Left lung (tissue), 10 donors: Measurements from ENCODE around the gene KRT1. TPM values are rescaled to one million over a fixed set of nuclear protein-coding genes. Genes with fewer than 3 reads are reported as not detected.

Experiments
- ATAC-seq: fragments of 200-7000 bp; cut with Tn5 transposase; one replicate; pipeline ENCODE4 v1.9.1; 2020; ENCODE audit warnings: moderate library complexity
- DNase-seq, 4 donors: peaks; one replicate each; pipeline ENCODE4 v3.0.0-alpha.2; 2013 to 2020
- H3K27ac ChIP-seq, 2 donors: fragments of 200-600 bp; sonication (generic) in 1 of 2; one replicate each; pipeline versions ENCODE4 v1.5.0 to v1.8.0; 2020 to 2021
- H3K27me3 ChIP-seq, 2 donors: fragments of 200-600 bp; sonication (generic) in 1 of 2; one replicate each; pipeline versions ENCODE4 v1.5.0 to v1.8.0; 2020 to 2021
- H3K36me3 ChIP-seq, 2 donors: fragments of 200-600 bp; sonication (generic) in 1 of 2; one replicate each; pipeline versions ENCODE4 v1.5.0 to v1.8.0; 2020 to 2021
- H3K4me1 ChIP-seq, 2 donors: fragments of 200-600 bp; one replicate each; pipeline ENCODE4 v1.8.0; 2021
- H3K4me3 ChIP-seq, 2 donors: fragments of 200-600 bp; sonication (generic) in 1 of 2; one replicate each; pipeline versions ENCODE4 v1.5.0 to v1.8.0; 2020 to 2021; ENCODE audit warnings: mild to moderate bottlenecking in 1 of 2
- H3K9me3 ChIP-seq, 2 donors: fragments of 200-600 bp; sonication (generic) in 1 of 2; one replicate each; pipeline versions ENCODE4 v1.5.0 to v1.8.0; 2020 to 2021
- intact Hi-C, 2 donors: fragments of 100-400 bp; cut with DNase I; formaldehyde crosslinking; loops; one replicate each; pipeline versions ENCODE4 v1.11.2 to v1.14.2; 2022
- polyA plus RNA-seq, 6 donors: library from polyadenylated mRNA; unstranded; fragments of 120-200 nt; gene quantifications; one replicate each; pipeline ENCODE4 v1.2.1, GENCODE V29; 2013; ENCODE audit not compliant: insufficient read length in 6 of 6
- total RNA-seq, 2 donors: library from RNA; stranded (reverse); fragmentation: NEBNext Ultra II Directional; extraction: Animal tissue kit (Norgen Biotek cat#: 25700); gene quantifications; one replicate each; pipeline ENCODE4 v1.2.1, GENCODE V29; 2021
- TF ChIP-seq, protein P1 (sequence below), 2 donors: fragments of 200-600 bp; sonication (generic) in 1 of 2; IDR thresholded peaks; one replicate each; pipeline versions ENCODE4 v1.5.0 to v1.8.0; 2021; ENCODE audit warnings: antibody characterized with exemption in 2 of 2
- donor health status: DM: no; HTN: yes; CAD: no.
- donor health status: DM: no; HTN: no; CAD: no.

KRT1 gene
- total and polyA plus RNA-seq, 8 donors: 0.33 to 0.95 (median 0.50) TPM; not detected in 1

DNA sequence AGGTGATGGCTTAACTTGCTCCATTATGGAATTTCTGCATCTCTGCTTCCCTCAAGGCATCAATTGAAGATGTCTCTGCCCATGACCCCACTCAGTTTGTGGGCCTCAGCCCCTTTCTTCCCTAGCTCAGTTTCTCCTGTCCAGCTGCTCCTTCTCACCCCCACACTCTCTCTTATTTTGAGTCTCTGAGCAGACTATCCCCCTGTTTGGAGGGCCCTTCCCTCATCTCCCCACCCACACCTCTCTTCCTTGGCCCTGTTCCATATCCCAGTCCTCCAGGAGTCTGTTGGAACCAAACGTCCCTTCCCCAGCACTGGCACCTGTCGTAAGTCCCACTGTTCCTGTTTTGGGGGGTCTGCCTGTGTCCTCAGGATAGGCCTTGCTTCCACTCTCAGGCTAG is 8.3 kb upstream of the KRT1 start:
- H3K4me1 ChIP-seq: peaks cover 5 to 8% of the 10 kb centered on the region in 2 donors
- intact Hi-C loops: no loop called here
- H3K27ac ChIP-seq: no peak overlapping the region
- peaks cover 20 to 88% of the 10 kb centered on the region in 2 donors for H3K27me3 ChIP-seq
- DNase-seq (no peak), ATAC-seq (no peak)
- TF ChIP-seq, protein P1, sequence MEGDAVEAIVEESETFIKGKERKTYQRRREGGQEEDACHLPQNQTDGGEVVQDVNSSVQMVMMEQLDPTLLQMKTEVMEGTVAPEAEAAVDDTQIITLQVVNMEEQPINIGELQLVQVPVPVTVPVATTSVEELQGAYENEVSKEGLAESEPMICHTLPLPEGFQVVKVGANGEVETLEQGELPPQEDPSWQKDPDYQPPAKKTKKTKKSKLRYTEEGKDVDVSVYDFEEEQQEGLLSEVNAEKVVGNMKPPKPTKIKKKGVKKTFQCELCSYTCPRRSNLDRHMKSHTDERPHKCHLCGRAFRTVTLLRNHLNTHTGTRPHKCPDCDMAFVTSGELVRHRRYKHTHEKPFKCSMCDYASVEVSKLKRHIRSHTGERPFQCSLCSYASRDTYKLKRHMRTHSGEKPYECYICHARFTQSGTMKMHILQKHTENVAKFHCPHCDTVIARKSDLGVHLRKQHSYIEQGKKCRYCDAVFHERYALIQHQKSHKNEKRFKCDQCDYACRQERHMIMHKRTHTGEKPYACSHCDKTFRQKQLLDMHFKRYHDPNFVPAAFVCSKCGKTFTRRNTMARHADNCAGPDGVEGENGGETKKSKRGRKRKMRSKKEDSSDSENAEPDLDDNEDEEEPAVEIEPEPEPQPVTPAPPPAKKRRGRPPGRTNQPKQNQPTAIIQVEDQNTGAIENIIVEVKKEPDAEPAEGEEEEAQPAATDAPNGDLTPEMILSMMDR (IDR thresholded peaks at IDR 0.05): no peak
- no peaks in the 10 kb centered on the region for H3K36me3 ChIP-seq
- no peaks in the 10 kb centered on the region for H3K9me3 ChIP-seq
- no peak overlapping the region for H3K4me3 ChIP-seq

DNA sequence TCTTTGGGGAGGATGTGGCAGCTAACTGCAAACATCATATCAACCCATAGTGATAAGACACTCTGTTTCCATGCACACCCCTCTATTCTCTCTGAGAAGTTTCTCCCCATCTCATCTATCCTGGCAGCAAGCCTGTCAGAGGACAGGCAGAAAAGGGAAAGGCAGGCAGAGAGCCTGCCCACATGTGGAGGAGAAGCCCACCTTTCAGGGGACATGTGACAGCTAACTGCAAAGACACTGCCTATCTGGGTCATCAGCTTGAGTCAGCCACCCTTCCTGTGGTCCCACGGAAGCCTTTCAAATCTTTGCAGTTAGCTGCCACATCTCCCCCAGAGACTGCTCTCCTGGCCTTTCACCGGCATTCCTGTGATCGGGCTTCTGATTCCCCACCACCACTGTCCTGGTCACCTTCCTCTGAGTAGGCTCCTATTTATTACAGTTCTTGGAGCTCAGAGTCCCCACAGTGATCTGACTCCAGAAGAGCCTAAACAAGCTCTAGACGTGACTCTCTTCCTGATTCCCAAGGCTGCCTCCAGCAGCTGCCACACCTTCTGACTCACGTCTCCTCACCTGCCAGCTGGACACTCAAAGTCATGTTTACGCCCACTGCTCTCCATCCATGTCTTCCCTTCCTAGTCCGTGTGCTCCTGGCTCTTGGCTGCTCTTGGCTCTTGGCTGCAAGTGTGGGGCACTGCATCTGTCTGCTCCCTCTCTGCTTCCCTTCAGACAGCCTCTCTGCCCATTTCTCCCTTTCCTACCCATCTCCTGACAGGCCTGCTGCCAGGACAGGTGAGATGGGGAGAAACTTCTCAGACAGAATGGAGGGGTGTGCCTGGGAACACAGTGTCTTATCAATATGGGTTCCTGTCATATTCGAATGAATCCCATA is 7.5 kb upstream of the KRT1 start:
- DNase-seq (no peak), ATAC-seq (peak; percentile 83)
- no peak overlapping the region for H3K27ac ChIP-seq
- peaks cover 5 to 8% of the 10 kb centered on the region in 2 donors for H3K4me1 ChIP-seq
- TF ChIP-seq, protein P1 (IDR thresholded peaks at IDR 0.05): no peak
- H3K27me3 ChIP-seq: peaks cover 20 to 80% of the 10 kb centered on the region in 2 donors
- H3K36me3 ChIP-seq: no peaks in the 10 kb centered on the region
- H3K4me3 ChIP-seq: no peak overlapping the region
- intact Hi-C loops: no loop called here
- H3K9me3 ChIP-seq: no peaks in the 10 kb centered on the region

DNA sequence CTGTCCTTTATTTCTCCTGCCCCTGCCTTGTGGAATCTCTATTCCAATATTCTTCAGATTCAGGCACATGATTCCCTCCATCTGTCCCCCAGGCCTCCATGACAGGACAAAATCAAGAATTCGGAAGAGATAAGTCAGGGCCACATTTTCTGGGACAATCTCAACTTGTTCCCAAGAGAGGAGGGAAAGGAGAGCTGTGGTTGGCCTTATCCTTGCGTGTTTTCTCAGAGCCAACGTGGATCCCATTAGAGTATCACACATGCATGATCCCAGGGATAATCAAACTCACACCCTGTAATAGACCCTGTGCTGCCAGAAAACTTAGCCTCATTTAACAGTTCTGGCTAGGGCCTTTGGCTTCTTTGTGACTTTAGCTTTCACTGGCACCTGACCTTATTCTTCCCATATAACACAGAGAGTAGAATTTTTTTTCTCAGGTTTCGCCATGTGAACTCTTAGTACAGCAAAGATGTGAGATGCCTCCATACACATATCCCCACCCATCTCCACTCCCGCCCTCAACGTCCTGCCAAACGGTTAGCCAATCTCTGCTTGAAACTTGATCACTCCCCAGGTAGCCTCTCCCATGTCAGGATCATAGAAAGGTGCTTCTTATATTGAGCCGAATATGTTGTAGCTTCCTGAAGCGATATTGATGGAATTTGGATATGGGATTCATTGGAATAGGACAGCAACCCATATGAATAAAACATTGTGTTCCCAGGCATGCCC is 6.7 kb upstream of the KRT1 start:
- H3K4me3 ChIP-seq: no peak overlapping the region
- ATAC-seq: no peak
- H3K27ac ChIP-seq: no peak overlapping the region
- DNase-seq: no peak
- H3K9me3 ChIP-seq: no peaks in the 10 kb centered on the region
- no peaks in the 10 kb centered on the region for H3K36me3 ChIP-seq
- peaks cover 5 to 8% of the 10 kb centered on the region in 2 donors for H3K4me1 ChIP-seq
- TF ChIP-seq, protein P1 (IDR thresholded peaks at IDR 0.05): no peak
- H3K27me3 ChIP-seq: peaks cover 15 to 72% of the 10 kb centered on the region in 2 donors
- intact Hi-C loops: no loop called here

DNA sequence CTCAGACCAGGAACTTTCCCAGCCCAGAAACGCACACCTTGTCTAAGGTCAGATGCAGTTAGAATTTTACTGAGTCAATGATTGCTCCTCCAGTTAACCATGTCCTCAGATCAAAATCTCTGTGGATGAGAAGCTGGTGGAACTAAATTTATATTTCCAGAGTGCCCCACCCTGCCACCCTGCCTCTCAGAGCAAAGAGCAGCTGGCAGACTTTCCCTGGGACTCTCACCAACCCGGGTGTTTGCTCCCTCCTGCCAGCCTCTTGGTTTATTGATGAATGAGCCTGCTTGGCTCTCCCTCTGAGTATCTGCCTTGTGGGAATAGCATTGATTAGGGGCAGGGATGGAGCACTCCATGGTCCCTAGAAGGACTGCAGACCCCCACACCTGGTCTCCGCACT is 5.9 kb upstream of the KRT1 start:
- Histone ChIP-seq H3K4me3 (no peak overlapping the region), H3K9me3 (no peaks in the 10 kb centered on the region), H3K27ac (no peak overlapping the region), H3K36me3 (no peaks in the 10 kb centered on the region), H3K27me3 (peaks cover 10 to 68% of the 10 kb centered on the region in 2 donors), H3K4me1 (peaks cover 2 to 5% of the 10 kb centered on the region in 2 donors)
- TF ChIP-seq, protein P1 (IDR thresholded peaks at IDR 0.05): no peak
- no peak for DNase-seq
- no peak for ATAC-seq
- intact Hi-C loops: no loop called here

DNA sequence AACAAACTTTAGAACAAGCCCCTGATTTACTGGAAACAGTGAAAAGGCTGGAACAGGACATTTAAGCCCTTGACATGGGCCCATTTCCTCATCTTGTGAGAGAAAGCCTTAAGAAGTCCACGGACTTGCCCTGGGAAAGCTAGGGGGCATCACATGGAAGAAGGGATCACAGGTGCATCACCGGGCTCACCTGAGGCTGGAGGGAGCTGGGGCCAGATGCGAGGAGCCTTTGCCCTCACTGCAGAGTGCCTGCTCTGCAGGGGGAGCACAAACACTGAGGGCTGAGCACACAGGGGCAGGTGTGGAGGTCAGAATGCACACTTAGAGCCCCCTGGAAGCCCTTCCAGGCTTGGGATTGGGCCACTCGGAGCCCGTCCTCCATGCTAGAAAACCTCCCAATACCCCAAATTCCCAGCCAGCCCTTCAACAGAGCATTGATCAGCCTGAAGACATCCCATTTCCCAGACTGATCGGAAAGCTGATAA is 5.2 kb upstream of the KRT1 start:
- Histone ChIP-seq H3K36me3 (no peaks in the 10 kb centered on the region), H3K4me3 (no peak overlapping the region), H3K9me3 (no peaks in the 10 kb centered on the region), H3K4me1 (no peaks in the 10 kb centered on the region), H3K27me3 (peaks cover 5 to 66% of the 10 kb centered on the region in 2 donors), H3K27ac (no peak overlapping the region)
- intact Hi-C loops: no loop called here
- DNase-seq (no peak), ATAC-seq (no peak)
- TF ChIP-seq, protein P1 (IDR thresholded peaks at IDR 0.05): no peak
